GM12892 (cell line): ENCODE results near the gene TMEM109.

Source experiments
- DNase-seq: peaks from one replicate; pipeline ENCODE4 v3.0.0; 2011; ENCODE audit not compliant: insufficient read length
- FAIRE-seq: peaks from 2 replicates; lab custom pipeline; 2011; peaks lifted over from hg19 to GRCh38; lab: Jason Lieb, UNC
- POLR2A ChIP-seq: IDR thresholded peaks from 2 replicates; pipeline ENCODE4 v1.6.1; 2011; ENCODE audit warnings: low read depth, low read length, control low read depth
- POLR2AphosphoS5 ChIP-seq: IDR thresholded peaks from 2 replicates; pipeline ENCODE4 v1.6.1; 2011; ENCODE audit warnings: low read depth, low read length, control low read depth
- TAF1 ChIP-seq: IDR thresholded peaks from 2 replicates; pipeline ENCODE4 v1.6.1; 2011; ENCODE audit warnings: low read depth, mild to moderate bottlenecking, control low read depth, low read length, borderline replicate concordance

TMEM109 gene

DNA sequence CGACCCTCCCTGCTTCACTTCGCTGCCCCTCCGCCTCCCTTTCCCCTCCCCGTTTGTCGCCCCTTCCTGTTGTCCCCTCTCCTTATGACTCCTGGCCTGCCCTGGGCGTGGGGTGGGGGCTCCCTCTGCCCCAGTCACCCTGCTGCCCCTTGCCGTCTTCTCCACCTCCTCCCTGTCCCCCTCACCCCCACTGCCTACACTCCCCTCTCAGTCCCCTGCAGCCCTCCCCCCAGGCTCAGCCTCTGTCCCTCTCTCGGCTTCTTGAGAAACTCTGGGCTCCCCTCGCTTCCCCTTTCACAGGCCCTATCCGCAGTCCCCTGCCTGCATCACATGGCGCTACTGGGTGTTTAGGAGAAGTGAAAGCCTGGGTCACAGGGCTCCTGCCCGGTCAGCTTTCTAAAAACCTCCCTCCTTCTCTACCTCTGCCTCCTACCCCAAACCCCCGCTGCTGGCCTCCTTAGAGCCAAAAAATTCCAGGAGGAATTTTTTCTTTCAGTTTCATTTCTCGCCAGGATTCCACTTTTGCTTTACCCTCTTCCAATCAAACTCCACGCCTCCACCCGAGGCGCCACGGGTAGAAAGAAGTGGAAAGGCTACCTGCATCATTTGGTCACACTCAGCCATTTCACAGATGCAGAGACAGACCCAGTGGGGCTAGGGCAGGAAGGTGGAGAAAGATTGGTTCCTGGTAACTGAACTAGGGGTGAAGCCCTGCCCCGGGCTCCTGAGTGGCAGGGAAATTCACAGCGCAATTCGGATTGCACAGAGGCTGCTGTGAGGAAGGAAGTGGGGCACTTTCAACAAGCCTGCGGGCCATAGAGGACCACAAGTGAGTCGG lies 38.2 kb downstream of the TMEM109 start, which contains the start of gene SLC15A3:
Gene SLC15A3 (minus strand): TSS at position 273 of the 838 bp plus-strand sequence. CDS start 625 bp downstream, outside the sequence.
- DNase-seq (peak; percentile 69), FAIRE-seq (peak; percentile 99)
- 0 out of 2 replicates have a peak, but pooled peaks have one; percentile 18 for TF ChIP-seq POLR2A
- peak; percentile 56; the same call in 1 of the 2 replicates for TF ChIP-seq TAF1
- TF ChIP-seq POLR2AphosphoS5, result peak; percentile 63; the same call in 1 of the 2 replicates

DNA sequence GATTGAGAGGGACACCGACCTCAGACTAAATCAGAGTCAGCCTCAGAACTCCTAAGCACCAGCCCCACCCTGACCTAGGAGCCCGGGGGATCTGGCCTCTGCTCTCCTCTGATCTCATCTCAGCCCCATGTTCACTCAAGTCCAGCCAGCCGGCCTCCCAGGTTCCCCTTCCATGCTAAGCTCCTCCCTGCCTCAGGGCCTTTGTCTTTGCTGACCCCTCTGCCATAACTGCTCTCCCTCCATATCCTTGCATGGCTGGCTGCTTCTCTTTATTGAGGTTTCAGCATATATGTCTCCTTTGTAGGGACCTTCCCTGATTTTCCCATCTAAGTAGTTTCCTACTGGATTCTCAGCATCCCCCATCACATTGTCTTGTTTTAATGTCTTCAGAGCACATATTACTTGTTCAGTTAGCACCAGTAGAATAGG lies 38.8 kb downstream of the TMEM109 start:
- DNase-seq, result no peak
- TF ChIP-seq POLR2A, result peak; percentile 48; the same call in 1 of the 2 replicates
- TF ChIP-seq POLR2AphosphoS5, result no peak
- no peak for FAIRE-seq

DNA sequence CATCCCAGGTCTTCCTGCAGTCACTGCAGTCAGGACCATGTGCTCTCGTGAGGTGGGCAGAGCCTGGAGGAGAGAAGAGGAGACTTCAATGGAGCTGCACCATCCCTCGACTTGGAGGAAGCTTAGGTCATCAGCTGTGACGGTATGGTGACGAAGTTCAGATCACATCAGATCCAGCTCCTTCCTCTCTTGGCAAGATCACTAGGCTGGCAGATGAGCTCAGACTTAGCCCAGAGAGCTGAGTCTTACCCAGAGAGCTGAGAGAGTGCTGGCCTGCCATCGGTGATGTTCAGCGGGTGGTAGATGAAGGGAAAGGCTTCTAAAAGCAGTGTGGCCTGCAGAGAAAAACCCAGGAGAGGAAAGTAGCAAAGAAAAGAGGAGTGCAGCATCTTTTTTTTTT lies 39.8 kb downstream of the TMEM109 start:
- TF ChIP-seq POLR2AphosphoS5, result no peak
- peak; percentile 43; the same call in 1 of the 2 replicates for TF ChIP-seq POLR2A
- DNase-seq (no peak), FAIRE-seq (no peak)

DNA sequence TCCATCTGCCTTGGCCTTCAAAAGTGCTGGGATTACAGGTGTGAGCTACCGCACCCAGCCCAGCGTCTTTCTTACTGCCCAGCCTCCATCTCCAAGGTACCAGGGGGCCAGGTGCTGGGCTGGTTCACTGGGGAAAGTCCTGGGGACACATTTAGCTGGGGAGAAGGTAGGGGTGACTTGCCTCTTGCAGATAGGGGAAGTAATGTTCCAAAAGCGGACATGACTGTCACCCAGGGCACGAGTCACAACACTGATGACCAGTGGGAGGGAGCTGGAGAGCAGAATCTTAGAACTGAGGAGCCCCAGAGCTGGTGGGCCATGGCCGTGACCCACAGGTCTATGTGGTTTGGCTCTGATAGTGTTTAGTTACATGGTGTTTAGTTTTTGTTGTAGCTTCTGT lies 40.5 kb downstream of the TMEM109 start:
- TF ChIP-seq TAF1 (no peak), POLR2AphosphoS5 (no peak), POLR2A (no peak)
- DNase-seq (no peak), FAIRE-seq (peak; percentile 98)

DNA sequence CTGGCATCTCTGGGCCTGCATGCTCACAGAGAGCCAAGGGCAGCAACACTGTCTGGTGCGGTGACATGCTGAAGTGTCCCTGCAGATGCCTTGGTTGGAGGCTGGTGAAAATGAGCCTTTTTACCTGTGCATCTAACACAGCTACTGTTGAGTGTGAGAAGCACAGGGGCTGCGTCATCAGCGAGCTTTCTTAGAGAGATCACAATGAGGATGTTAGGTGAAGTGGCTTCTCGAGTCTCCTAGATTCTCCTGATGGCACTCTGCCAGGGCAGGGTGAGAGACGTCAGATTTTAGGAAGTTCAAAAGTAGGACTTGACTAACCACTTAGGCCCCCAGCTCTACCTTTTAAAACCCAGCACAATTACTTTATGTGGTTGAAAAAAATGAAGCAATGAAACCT lies 41.6 kb downstream of the TMEM109 start:
- no peak for FAIRE-seq
- no peak for DNase-seq
- TF ChIP-seq TAF1 (no peak), POLR2AphosphoS5 (no peak), POLR2A (no peak)

DNA sequence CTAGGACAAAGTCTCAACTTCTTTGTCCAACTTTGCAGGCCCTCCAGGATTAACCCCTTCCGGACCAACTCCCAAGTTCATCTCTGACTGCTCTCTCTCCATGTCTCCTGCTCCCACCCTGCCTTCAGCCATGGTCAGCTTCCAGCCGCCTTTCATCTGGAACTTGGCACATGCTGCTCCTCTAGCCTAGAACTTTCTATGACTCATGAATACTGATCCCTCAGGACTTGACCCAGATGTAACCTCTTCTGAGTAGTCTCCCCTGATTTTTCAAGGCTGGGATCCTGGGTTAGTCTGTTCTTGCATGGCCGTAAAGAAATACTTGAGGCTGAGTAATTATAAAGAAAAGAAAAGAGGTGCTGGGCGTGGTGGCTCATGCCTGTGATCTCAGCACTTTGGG lies 43.2 kb downstream of the TMEM109 start:
- FAIRE-seq (no peak), DNase-seq (no peak)
- no peak for TF ChIP-seq POLR2A

DNA sequence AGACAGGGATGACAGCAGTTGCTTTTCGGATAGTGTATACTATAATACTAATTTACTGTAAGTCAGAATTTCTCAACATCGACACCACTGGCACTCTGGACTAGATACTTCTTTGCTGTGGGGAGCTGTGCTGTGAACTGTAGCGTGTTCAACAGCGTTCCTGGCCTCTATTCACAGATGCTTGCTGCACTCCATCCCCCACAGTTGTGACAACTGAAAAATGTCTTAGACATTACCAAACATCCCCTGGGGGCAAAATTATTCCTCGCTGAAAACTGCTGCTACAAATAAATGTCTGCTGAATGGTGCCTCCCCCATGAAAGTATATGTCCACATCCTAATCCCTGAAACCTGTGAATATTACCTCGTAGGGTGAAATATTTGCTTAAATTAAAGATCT lies 45.5 kb downstream of the TMEM109 start:
- DNase-seq (no peak), FAIRE-seq (peak; percentile 63)
- TF ChIP-seq TAF1, result no peak
- no peak for TF ChIP-seq POLR2A
- TF ChIP-seq POLR2AphosphoS5, result no peak

DNA sequence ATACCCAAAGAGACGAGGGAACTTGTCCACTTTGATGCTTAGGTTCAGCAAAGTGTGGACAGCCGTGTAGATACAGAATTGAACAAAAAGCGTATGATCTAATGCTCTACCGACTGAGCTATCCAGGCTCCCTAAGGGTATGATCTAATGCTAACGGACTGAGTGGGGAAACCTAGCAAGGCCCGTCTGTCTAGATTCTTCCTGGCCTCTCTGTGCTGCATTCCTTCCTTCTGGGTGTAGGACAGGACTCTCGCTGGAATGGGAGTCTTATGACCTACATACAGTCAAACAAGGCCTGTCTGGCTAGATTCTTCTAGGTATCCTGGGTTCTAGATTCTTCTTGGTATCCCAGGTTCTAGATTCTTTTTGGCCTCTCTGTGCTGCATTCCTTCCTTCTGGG lies 46.4 kb downstream of the TMEM109 start:
- no peak for TF ChIP-seq POLR2AphosphoS5
- no peak for TF ChIP-seq POLR2A
- TF ChIP-seq TAF1, result no peak
- peak; percentile 14 for FAIRE-seq
- DNase-seq, result no peak

DNA sequence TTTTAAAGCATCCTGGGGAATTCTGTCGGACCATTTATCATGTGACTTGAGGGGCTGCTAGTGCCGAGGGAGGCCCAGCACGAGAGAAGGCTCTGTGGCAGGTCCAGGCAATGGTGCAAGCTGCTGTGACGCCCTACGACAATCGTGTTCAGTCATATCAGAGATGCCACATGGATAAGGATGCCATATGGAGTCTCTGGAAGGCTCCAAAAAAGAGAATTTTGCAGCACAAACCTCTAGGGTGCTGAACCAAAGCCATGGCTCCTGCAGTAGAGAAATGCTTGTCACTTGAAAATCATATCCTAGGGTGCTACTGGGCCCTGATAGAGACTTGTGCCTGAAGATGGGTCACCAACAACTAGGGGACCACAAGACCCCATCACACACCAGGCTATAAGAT lies 50.8 kb downstream of the TMEM109 start:
- TF ChIP-seq TAF1 (no peak), POLR2A (no peak), POLR2AphosphoS5 (no peak)
- no peak for FAIRE-seq

DNA sequence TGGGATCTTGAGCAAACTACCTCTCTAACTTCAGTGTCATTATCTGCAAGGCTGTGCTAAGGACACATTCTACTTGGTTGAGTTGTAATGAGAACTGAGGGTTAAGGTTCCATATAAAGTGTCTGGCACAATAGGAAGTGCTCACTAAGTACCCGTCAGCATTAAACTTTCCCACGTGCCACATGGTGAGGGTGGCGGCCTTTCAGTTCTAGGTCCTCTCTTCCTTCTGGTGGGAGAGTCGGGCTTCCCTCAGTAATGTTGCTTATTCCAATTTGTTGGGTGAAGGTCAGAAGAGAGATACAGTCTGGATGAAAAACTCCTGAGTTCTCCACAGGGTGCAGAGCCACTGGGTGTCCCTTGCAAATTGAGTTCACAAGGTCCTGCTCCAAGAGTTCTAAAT lies 52.9 kb downstream of the TMEM109 start:
- FAIRE-seq, result no peak
- no peak for DNase-seq
- TF ChIP-seq POLR2AphosphoS5, result no peak
- no peak for TF ChIP-seq TAF1
- TF ChIP-seq POLR2A, result no peak

More for the DNA sequence above, 50.8 kb downstream of the TMEM109 start:
- no peak for DNase-seq

DNA sequence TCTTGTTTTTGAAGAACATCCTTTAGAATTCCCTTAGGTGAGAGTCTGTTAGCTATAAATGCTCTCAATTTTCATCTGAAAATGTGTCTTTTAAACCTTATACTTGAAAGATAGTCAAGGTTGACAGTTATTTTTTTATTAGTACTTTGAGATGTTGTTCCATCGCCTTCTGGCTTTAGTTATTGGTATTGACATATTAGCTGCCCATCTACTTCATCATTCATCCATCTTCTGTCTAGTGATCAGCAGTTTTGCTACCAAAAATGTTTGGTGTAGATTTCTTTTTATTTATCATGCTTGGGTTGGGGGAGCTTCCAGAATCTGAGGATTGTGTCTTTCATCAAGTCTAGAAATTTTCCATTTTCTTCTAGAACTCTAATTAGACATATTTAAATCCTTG lies 54.3 kb downstream of the TMEM109 start:
- no peak for TF ChIP-seq POLR2AphosphoS5
- no peak for TF ChIP-seq TAF1
- no peak for TF ChIP-seq POLR2A
- FAIRE-seq, result no peak
- DNase-seq, result no peak

DNA sequence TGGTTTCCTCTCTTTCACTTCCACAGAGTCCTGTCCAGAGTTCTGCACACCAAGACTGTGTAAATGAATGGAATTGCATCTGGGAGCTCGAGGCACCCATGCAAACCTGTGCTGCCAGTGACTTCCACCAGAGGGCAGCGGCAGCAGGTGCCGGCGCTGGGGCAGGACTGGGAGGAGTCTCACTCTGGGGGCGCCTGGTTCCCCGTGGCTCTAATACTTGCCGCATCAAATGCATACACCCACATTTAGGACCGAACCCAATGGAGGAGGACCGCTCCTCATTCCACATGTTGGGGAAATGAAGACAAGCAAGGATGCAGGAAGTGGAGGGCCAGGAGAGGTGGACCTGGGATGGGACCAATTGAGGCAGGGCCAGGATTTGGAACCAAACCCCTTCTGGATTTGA lies 56.4 kb downstream of the TMEM109 start:
- FAIRE-seq (peak; percentile 93), DNase-seq (peak; percentile 64)
- TF ChIP-seq POLR2A (no peak), TAF1 (no peak), POLR2AphosphoS5 (no peak)
